ENCODE data around the gene CSMD2. TPM values are rescaled to one million over a fixed set of nuclear protein-coding genes. Genes with fewer than 3 reads are reported as not detected.

CSMD2 gene
- total RNA-seq, 8 experiments from 2014 or later = 0.32 to 50.0 (median 1.2) TPM

DNA sequence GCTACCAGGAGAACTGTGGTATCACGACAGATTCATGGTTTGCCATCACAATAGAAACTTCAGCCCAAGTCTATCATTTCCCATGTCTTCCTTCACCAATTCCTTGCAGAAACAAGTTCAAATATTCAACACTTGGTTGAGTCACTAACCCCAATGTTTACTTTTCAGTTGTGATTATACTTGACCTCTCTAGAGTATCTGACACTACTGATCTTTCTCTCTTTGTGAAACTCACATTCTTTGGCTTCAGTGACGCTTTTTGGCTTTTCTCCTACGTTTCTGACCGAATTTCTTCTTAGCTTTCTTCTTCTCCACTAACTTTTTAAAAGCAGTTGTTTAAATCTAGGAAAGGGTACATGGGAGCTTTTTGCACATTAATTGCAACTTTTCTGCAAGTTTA, 350.0 kb downstream of the CSMD2 start:
- no peak for ATAC-seq (replicated peaks in 6 of 8)

DNA sequence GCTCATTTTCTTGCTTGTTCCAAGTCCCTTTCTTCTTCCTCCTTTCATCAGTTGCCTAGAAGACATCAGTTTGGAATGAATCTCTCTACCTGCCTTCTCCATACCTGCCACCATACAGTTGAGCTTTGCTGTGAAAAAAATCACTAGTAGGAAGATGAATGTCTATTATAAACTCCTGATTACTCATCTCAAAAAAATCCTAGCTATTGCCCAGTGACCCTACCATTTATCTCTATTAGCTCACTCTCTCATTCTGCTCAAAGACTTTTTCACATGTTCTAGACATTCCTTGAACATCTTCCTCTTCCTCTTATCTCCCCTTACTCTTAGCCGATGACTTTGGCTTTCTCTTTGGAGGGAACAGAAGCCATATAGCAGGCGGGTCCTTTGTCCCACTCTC, 350.9 kb downstream of the CSMD2 start:
- Histone ChIP-seq H3K4me1 (replicated peaks in 1 of 2) (no peaks in the 10 kb centered on the region), H3K4me3 (no peak overlapping the region), H3K27ac (no peak overlapping the region)
- 84 to 100% (median 100%) methylated on average over 1 to 2 of the region's 2 CpGs; no CpG with 5 or more reads in 1 of the 10 experiments for WGBS, 10 experiments
- no peak for ATAC-seq (replicated peaks in 6 of 8)
- in situ Hi-C loops (cut with MboI; ENCODE audit: low pct_unique_long_range_greater_than_20kb in 2 of 9, low sequenced_read_pairs in 9 of 9, unreplicated experiment in 9 of 9) = no loop called here

More for the DNA sequence above, 350.0 kb downstream of the CSMD2 start:
- Histone ChIP-seq H3K4me1 (replicated peaks in 1 of 2) (no peaks in the 10 kb centered on the region), H3K4me3 (no peak overlapping the region), H3K27ac (no peak overlapping the region)
- WGBS, 10 experiments = 47 to 97% (median 80%) methylated on average over 1 to 4 of the region's 4 CpGs; no CpG with 5 or more reads in 1 of the 10 experiments
- in situ Hi-C loops (cut with MboI; ENCODE audit: low pct_unique_long_range_greater_than_20kb in 2 of 9, low sequenced_read_pairs in 9 of 9, unreplicated experiment in 9 of 9) = no loop called here

DNA sequence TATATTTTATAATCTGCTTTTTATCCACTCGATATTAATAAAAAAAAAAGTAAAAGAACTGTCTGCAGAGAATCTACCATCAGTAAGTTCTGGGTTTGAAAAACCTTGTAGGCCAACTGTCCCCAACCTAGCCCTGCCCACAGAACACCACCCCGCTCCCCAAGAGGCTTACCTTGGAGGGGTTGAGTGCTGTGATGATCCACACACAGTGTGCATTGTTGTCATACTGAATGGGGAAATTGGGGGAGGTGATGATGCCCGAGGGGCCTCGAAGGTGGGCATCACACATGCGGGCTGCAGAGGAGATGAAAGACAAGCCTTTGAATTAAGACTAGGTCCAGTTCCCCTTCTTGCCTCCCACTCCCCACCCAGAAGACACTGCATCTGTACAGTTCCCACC, 354.5 kb downstream of the CSMD2 start:
- no peak overlapping the region for H3K4me3 ChIP-seq
- no peak for ATAC-seq (replicated peaks in 6 of 8)
- in situ Hi-C loops (cut with MboI; ENCODE audit: low pct_unique_long_range_greater_than_20kb in 2 of 9, low sequenced_read_pairs in 9 of 9, unreplicated experiment in 9 of 9) = no loop called here
- H3K27ac ChIP-seq = no peak overlapping the region
- H3K4me1 ChIP-seq (replicated peaks in 1 of 2) = no peaks in the 10 kb centered on the region
- 17 to 100% (median 80%) methylated on average over 1 to 5 of the region's 5 CpGs; no CpG with 5 or more reads in 1 of the 10 experiments for WGBS, 10 experiments

DNA sequence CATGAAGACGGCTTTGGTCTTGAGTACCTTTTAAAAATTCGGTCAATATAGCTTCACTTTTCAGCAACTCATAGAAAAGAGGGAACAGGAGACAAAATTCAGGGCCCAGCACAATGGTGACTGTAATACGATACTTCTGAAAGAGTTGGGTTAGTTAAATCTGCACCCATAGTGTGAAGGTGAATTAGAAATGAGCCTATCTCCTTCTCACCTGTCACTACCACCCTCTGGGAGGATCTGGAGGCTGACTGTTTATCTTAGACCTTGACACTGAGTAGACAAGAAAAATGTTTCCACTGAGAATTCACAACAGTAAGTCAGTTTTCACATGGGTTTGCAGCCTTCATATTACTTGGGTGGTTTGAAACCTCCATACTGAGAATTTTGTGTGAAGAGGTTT, 359.0 kb downstream of the CSMD2 start:
- H3K27ac ChIP-seq = no peak overlapping the region
- ATAC-seq (replicated peaks in 6 of 8) = no peak
- H3K4me3 ChIP-seq = no peak overlapping the region
- WGBS, 10 experiments = 62 to 100% (median 91%) methylated on average over 1 to 3 of the region's 3 CpGs; no CpG with 5 or more reads in 1 of the 10 experiments
- in situ Hi-C loops (cut with MboI; ENCODE audit: low pct_unique_long_range_greater_than_20kb in 2 of 9, low sequenced_read_pairs in 9 of 9, unreplicated experiment in 9 of 9) = no loop called here
- H3K4me1 ChIP-seq (replicated peaks in 1 of 2) = no peaks in the 10 kb centered on the region

DNA sequence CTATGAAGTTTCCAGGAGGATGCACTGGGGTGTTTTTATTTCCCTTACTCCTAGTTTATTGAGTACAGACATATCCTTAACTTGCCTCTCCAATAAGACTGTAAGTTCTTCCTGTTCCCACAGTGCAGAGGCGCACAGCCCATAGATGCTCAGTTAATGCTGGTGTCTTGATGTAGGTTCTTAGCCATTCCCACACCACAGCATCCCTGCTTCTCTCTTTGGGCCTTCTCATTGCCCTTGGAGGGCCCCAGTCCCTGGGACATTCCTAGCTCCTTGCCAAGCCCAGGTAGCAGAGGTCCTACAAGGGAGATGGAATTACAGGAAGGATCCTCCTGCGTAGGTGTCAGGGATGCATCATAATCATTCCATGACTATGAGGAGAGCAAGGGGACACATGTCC, 362.8 kb downstream of the CSMD2 start:
- 93 to 100% (median 100%) methylated on average over 1 to 2 of the region's 2 CpGs; no CpG with 5 or more reads in 2 of the 10 experiments for WGBS, 10 experiments
- in situ Hi-C loops (cut with MboI; ENCODE audit: low pct_unique_long_range_greater_than_20kb in 2 of 9, low sequenced_read_pairs in 9 of 9, unreplicated experiment in 9 of 9) = no loop called here
- H3K27ac ChIP-seq = no peak overlapping the region
- no peak overlapping the region for H3K4me3 ChIP-seq
- no peaks in the 10 kb centered on the region for H3K4me1 ChIP-seq (replicated peaks in 1 of 2)
- no peak for ATAC-seq (replicated peaks in 6 of 8)

DNA sequence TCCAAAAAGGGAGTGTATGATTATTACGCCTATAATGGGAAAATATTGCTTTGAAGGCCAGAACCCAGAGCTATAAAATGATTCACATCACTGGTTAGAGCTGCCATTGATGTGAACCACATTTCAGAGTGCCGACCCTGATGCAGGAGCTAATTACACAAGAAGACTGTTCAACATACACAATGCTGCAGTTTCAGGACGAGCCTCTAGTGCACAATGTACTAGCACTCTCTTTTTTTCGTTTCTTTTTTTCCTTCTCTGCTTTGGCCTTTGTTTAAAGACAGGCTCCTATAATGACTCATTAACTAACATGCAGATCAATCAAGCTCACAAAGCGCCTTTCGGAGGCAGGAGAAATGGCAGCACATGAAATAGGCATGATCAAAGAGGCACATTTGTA, 367.2 kb downstream of the CSMD2 start:
- Histone ChIP-seq H3K27ac (no peak overlapping the region), H3K4me1 (replicated peaks in 1 of 2) (no peaks in the 10 kb centered on the region), H3K4me3 (no peak overlapping the region)
- in situ Hi-C loops (cut with MboI; ENCODE audit: low pct_unique_long_range_greater_than_20kb in 2 of 9, low sequenced_read_pairs in 9 of 9, unreplicated experiment in 9 of 9) = no loop called here
- 29 to 73% (median 43%) methylated on average over 2 to 6 of the region's 6 CpGs; no CpG with 5 or more reads in 1 of the 10 experiments for WGBS, 10 experiments
- peak in 5 of 8 experiments; percentile 38 to 90 (median 73) for ATAC-seq (replicated peaks in 6 of 8)

DNA sequence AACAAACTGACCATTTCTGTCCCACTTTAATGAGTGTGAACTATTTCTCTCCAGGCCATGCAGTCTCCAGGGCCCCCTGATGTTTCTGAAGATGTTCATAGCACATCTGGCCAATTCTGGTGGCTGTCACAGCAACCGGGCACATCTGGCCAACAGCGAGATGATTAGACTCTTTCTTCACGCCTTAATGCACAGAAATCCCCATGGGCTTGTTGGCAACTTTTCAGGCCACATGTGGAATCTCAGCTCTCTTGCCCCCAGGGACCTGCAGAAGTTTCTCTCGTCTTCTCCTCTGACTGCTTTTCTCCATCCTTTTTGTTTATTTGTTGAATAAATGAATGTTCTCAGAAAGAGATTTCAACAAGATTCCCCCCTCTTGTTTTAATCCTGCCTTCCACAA, 372.4 kb downstream of the CSMD2 start:
- H3K27ac ChIP-seq = no peak overlapping the region
- no peaks in the 10 kb centered on the region for H3K4me1 ChIP-seq (replicated peaks in 1 of 2)
- in situ Hi-C loops (cut with MboI; ENCODE audit: low pct_unique_long_range_greater_than_20kb in 2 of 9, low sequenced_read_pairs in 9 of 9, unreplicated experiment in 9 of 9) = no loop called here
- no peak for ATAC-seq (replicated peaks in 6 of 8)
- 14 to 100% (median 73%) methylated on average over 1 to 4 of the region's 4 CpGs; no CpG with 5 or more reads in 5 of the 10 experiments for WGBS, 10 experiments
- H3K4me3 ChIP-seq = no peak overlapping the region

DNA sequence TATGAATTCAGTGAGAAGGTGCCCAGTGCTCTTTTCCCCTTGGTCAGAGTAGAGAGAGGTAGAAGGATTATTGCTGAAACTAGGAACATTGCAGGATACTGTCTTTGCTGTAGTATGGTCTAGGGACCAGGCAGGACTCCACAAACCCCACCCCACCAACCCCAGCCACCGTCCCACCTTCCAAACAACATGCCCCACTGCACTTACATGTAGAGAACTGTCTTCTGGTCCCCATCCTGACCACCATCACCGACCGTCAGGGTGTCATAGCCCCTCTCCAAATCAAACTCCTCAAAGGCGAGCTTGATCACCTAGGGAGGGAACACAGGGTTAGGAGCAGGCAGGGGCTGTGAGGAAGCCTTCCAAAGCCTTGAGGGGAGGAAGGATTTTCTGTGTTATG, 372.8 kb downstream of the CSMD2 start:
- no peak overlapping the region for H3K27ac ChIP-seq
- H3K4me1 ChIP-seq (replicated peaks in 1 of 2) = no peaks in the 10 kb centered on the region
- ATAC-seq (replicated peaks in 6 of 8) = no peak
- in situ Hi-C loops (cut with MboI; ENCODE audit: low pct_unique_long_range_greater_than_20kb in 2 of 9, low sequenced_read_pairs in 9 of 9, unreplicated experiment in 9 of 9) = no loop called here
- WGBS, 10 experiments = 40 to 87% (median 76%) methylated on average over 1 to 3 of the region's 4 CpGs; no CpG with 5 or more reads in 6 of the 10 experiments
- no peak overlapping the region for H3K4me3 ChIP-seq

DNA sequence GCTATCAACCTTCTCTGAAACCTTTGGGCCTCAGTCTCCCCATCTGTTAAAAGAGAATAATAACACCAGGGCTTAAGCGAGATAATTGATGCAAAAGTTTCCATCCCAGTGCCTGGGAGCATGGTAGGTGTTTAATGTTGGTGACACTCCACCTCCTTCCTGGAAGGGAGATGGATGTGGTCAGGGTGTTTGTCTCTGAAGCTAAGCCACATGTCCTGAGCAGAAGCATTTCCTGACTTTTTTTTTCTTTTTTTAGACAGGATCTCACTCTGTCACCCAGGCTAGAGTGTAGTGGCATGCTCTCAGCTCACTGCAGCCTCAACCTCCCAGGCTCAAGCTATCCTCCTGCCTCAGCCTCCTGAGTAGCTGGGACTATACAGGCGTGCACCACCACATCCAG, 373.8 kb downstream of the CSMD2 start:
- WGBS, 10 experiments = 65 to 100% (median 84%) methylated on average over 1 to 2 of the region's 2 CpGs; no CpG with 5 or more reads in 4 of the 10 experiments
- in situ Hi-C loops (cut with MboI; ENCODE audit: low pct_unique_long_range_greater_than_20kb in 2 of 9, low sequenced_read_pairs in 9 of 9, unreplicated experiment in 9 of 9) = no loop called here
- no peak for ATAC-seq (replicated peaks in 6 of 8)

DNA sequence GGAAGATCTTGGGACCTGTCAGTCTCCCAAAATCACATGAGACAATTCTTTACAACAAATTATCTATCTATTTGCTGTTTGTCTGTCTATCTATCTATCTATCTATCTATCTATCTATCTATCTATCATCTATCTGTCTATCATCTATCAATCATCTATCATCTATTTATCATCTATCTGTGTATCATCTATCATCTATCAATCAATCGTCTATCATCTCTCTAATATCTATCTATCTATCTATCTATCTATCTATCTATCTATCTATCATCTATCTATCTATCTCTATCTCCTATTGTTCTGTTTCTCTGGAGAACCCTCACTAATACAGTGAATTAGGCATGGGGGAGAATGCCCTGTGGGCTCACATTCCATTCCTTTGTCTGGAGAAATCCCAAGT, 374.5 kb downstream of the CSMD2 start:
- Histone ChIP-seq H3K4me1 (replicated peaks in 1 of 2) (no peaks in the 10 kb centered on the region), H3K4me3 (no peak overlapping the region), H3K27ac (no peak overlapping the region)
- 75 to 100% (median 91%) methylated on average over 1 of the region's 1 CpG; no CpG with 5 or more reads in 2 of the 10 experiments for WGBS, 10 experiments
- in situ Hi-C loops (cut with MboI; ENCODE audit: low pct_unique_long_range_greater_than_20kb in 2 of 9, low sequenced_read_pairs in 9 of 9, unreplicated experiment in 9 of 9) = no loop called here
- ATAC-seq (replicated peaks in 6 of 8) = no peak

More for the DNA sequence above, 373.8 kb downstream of the CSMD2 start:
- H3K4me1 ChIP-seq (replicated peaks in 1 of 2) = no peaks in the 10 kb centered on the region
- H3K4me3 ChIP-seq = no peak overlapping the region
- H3K27ac ChIP-seq = no peak overlapping the region

DNA sequence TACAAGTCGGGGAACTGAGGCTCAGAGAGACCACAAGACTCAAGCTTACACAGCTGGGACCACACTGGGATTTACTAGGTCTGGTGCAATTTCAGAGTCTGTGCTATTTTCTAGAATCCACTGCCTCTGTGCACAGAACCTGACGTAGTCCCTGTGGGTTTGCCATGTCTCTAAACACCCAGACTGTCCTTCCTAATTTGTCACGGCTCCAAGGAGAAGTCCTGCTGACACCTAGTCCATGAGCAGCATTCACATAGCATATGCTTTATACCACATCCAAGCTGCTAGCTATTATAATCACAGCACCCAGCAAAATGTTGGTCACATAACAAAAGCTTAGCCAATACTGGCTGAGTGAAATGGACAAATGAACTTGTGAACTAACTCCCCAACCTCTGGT, 380.2 kb downstream of the CSMD2 start:
- in situ Hi-C loops (cut with MboI; ENCODE audit: low pct_unique_long_range_greater_than_20kb in 2 of 9, low sequenced_read_pairs in 9 of 9, unreplicated experiment in 9 of 9) = no loop called here
- Histone ChIP-seq H3K4me1 (replicated peaks in 1 of 2) (no peaks in the 10 kb centered on the region), H3K4me3 (no peak overlapping the region), H3K27ac (no peak overlapping the region)
- WGBS, 10 experiments = 60 to 100% (median 88%) methylated on average over 1 to 3 of the region's 3 CpGs; no CpG with 5 or more reads in 5 of the 10 experiments
- no peak for ATAC-seq (replicated peaks in 6 of 8)

DNA sequence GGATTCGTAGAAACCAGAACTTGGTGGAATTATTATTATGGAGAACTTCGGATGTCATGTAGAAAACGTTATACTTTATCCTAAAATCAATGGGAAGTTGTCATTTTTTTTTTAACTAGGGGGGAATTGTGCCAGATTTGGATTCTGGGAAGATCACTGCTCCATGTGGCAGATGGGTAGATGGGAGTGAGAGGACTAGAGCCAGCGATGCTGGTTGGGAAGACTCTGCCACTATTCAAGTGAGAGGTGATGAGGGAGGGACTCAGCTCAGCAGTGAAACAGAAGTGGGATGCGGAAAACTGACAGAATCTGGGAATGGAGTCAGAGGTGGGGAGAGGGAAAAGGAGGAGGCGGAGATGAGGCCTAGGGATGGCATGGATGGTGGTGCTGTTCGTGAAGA, 382.3 kb downstream of the CSMD2 start:
- Histone ChIP-seq H3K27ac (no peak overlapping the region), H3K4me3 (no peak overlapping the region), H3K4me1 (replicated peaks in 1 of 2) (no peaks in the 10 kb centered on the region)
- in situ Hi-C loops (cut with MboI; ENCODE audit: low pct_unique_long_range_greater_than_20kb in 2 of 9, low sequenced_read_pairs in 9 of 9, unreplicated experiment in 9 of 9) = no loop called here
- 78 to 100% (median 88%) methylated on average over 1 to 6 of the region's 7 CpGs for WGBS, 10 experiments
- no peak for ATAC-seq (replicated peaks in 6 of 8)

DNA sequence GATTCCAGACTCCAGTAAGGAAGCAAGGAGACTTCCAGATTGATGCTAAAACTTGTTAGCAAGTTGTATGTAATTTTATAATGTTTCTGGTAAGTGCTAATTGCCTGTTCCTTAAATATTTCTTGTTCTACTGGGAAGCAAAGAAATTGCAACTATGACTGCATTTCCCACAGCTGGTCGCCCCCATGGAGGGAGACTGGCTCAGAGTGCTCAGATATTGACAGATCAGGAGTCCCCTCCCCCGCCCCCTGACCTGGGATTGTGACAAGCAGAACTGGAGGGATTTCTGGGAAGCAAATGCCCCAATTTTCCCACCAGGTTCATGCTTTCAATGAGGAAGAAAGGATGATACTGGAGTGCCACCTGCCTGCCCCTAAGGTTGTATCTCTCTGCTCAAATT, 383.4 kb downstream of the CSMD2 start:
- Histone ChIP-seq H3K4me1 (replicated peaks in 1 of 2) (no peaks in the 10 kb centered on the region), H3K27ac (no peak overlapping the region), H3K4me3 (no peak overlapping the region)
- 38 to 80% (median 61%) methylated on average over 1 to 2 of the region's 2 CpGs; no CpG with 5 or more reads in 6 of the 10 experiments for WGBS, 10 experiments
- in situ Hi-C loops (cut with MboI; ENCODE audit: low pct_unique_long_range_greater_than_20kb in 2 of 9, low sequenced_read_pairs in 9 of 9, unreplicated experiment in 9 of 9) = no loop called here
- peak in 2 of 8 experiments; percentile 38 to 57 for ATAC-seq (replicated peaks in 6 of 8)

DNA sequence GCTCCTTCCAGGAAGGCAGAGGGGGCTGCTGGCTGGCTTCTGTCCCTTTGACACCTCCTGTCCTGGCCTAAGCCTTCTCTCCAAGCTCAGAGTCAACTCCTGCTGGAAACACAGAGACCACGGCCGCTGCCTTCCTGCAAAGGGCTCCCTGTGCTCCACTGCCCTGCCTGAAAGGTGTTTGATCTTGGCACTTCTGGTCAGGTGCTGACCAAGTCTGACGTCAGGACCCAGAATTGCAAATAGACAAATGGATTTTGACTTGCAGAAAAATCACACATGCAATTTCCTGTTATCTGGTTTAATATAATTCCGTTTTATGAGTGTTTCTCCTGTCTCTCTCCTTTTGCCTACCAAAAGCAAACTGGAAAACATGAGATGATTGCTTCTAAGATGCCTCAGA, 387.7 kb downstream of the CSMD2 start:
- Histone ChIP-seq H3K4me3 (no peak overlapping the region), H3K27ac (no peak overlapping the region), H3K4me1 (replicated peaks in 1 of 2) (no peaks in the 10 kb centered on the region)
- ATAC-seq (replicated peaks in 6 of 8) = peak in 3 of 8 experiments; percentile 36 to 69 (median 52)
- 28 to 100% (median 78%) methylated on average over 1 to 4 of the region's 4 CpGs; no CpG with 5 or more reads in 4 of the 10 experiments for WGBS, 10 experiments
- in situ Hi-C loops (cut with MboI; ENCODE audit: low pct_unique_long_range_greater_than_20kb in 2 of 9, low sequenced_read_pairs in 9 of 9, unreplicated experiment in 9 of 9) = no loop called here

All from motor neuron (in vitro differentiated cells).